DOHH2 (cell line): Measurements from ENCODE around the gene LRP8.

Experiments used
- H3F3A ChIP-seq: fragments of 200-600 bp; sonication (generic), shearing (Covaris generic); 2 replicates; pipeline ENCODE4 v1.6.0; 2016; ENCODE audit warnings: antibody characterized with exemption, mild to moderate bottlenecking; ENCODE audit not compliant: control insufficient read depth, insufficient read depth
- H3K27ac ChIP-seq: fragments of 200-600 bp; sonication (generic); 2 replicates; pipeline ENCODE4 v1.5.1; 2014; ENCODE audit warnings: low read depth, mild to moderate bottlenecking, low read length, moderate library complexity
- H3K27me3 ChIP-seq: fragments of 200-600 bp; sonication (generic); 2 replicates; pipeline ENCODE4 v1.6.1; 2014; ENCODE audit warnings: mild to moderate bottlenecking, low read length, mixed read lengths; ENCODE audit not compliant: control insufficient read depth
- H3K36me3 ChIP-seq: fragments of 200-600 bp; sonication (generic); 2 replicates; pipeline ENCODE4 v1.6.1; 2014; ENCODE audit warnings: mild to moderate bottlenecking, low read length, moderate library complexity, mixed read lengths; ENCODE audit not compliant: control insufficient read depth
- H3K4me1 ChIP-seq: fragments of 200-600 bp; sonication (generic); 2 replicates; pipeline ENCODE4 v1.6.1; 2014; ENCODE audit warnings: mild to moderate bottlenecking, low read length, mixed read lengths; ENCODE audit not compliant: control insufficient read depth
- H3K4me2 ChIP-seq: fragments of 200-600 bp; sonication (generic); 2 replicates; pipeline ENCODE4 v1.6.0; 2014; ENCODE audit warnings: mild to moderate bottlenecking, low read length, moderate library complexity
- H3K4me3 ChIP-seq: fragments of 200-600 bp; sonication (generic); 2 replicates; pipeline ENCODE4 v1.5.1; 2014; ENCODE audit warnings: mild to moderate bottlenecking, low read length, mixed read lengths
- H3K79me2 ChIP-seq: fragments of 200-600 bp; sonication (generic); 2 replicates; pipeline ENCODE4 v1.6.1; 2014; ENCODE audit warnings: mild to moderate bottlenecking, low read length, mixed read lengths; ENCODE audit not compliant: control insufficient read depth
- H3K9me2 ChIP-seq: fragments of 200-600 bp; sonication (generic); replicated peaks from 2 replicates; pipeline ENCODE4 v1.6.1; 2014; ENCODE audit warnings: mild to moderate bottlenecking, low read length, mixed read lengths; ENCODE audit not compliant: control insufficient read depth
- H3K9me3 ChIP-seq: fragments of 200-600 bp; sonication (generic); 2 replicates; pipeline ENCODE4 v1.6.1; 2014; ENCODE audit warnings: antibody characterized with exemption, low read length, mixed read lengths; ENCODE audit not compliant: control insufficient read depth, insufficient read depth
- H4K20me1 ChIP-seq: fragments of 200-600 bp; sonication (generic); 2 replicates; pipeline ENCODE4 v1.6.0; 2014; ENCODE audit warnings: low read depth, mild to moderate bottlenecking, antibody characterized with exemption, low read length, moderate library complexity; ENCODE audit not compliant: control insufficient read depth, insufficient read depth
- CTCF ChIP-seq: fragments of 200-600 bp; sonication (generic); IDR thresholded peaks from one replicate; pipeline ENCODE4 v1.5.1; 2014; ENCODE audit warnings: antibody characterized with exemption, mild to moderate bottlenecking, low read depth, low read length; ENCODE audit not compliant: poor library complexity, severe bottlenecking
- EZH2phosphoT487 ChIP-seq: fragments of 200-600 bp; sonication (generic); IDR thresholded peaks from 2 replicates; pipeline ENCODE4 v1.6.1; 2017; ENCODE audit warnings: borderline replicate concordance, mild to moderate bottlenecking, antibody characterized with exemption, low read length, moderate library complexity, mixed read lengths

The LRP8 gene

GRCh38 chr1:53317646-53318539, 10.0 kb downstream of the LRP8 start:
- H3F3A ChIP-seq = no peaks in the 10 kb centered on the region
- no peak for TF ChIP-seq CTCF
- no peak for TF ChIP-seq EZH2phosphoT487
- no peaks in the 10 kb centered on the region for H3K9me3 ChIP-seq
- no peaks in the 10 kb centered on the region for H3K9me2 ChIP-seq
- peaks cover 93% of the 10 kb centered on the region for H3K36me3 ChIP-seq
- no peak overlapping the region for H3K27ac ChIP-seq
- peaks cover 97% of the 10 kb centered on the region for H3K79me2 ChIP-seq
- peaks cover 17% of the 10 kb centered on the region; the same call in 1 of the 2 replicates for H4K20me1 ChIP-seq
- no peaks in the 10 kb centered on the region for H3K27me3 ChIP-seq
- H3K4me3 ChIP-seq = no peak overlapping the region
- no peak overlapping the region for H3K4me2 ChIP-seq
- peaks cover 19% of the 10 kb centered on the region; the same call in 1 of the 2 replicates for H3K4me1 ChIP-seq

- Histone ChIP-seq H3F3A (no peaks in the 10 kb centered on the region), H3K4me3 (no peak overlapping the region), H3K27ac (no peak overlapping the region), H3K27me3 (no peaks in the 10 kb centered on the region), H3K9me2 (no peaks in the 10 kb centered on the region), H3K9me3 (no peaks in the 10 kb centered on the region), H3K79me2 (peaks cover 96% of the 10 kb centered on the region), H3K4me2 (no peak overlapping the region), H3K4me1 (peaks cover 19% of the 10 kb centered on the region; the same call in 1 of the 2 replicates), H4K20me1 (peaks cover 14% of the 10 kb centered on the region; the same call in 1 of the 2 replicates), H3K36me3 (peaks cover 93% of the 10 kb centered on the region)
- TF ChIP-seq CTCF (no peak), EZH2phosphoT487 (no peak)
Measured at GRCh38 chr1:53316766-53317581, 10.9 kb downstream of the LRP8 start.

GRCh38 chr1:53316424-53316765, 11.5 kb downstream of the LRP8 start:
- Histone ChIP-seq H3K4me3 (no peak overlapping the region), H3K4me1 (peaks cover 19% of the 10 kb centered on the region; the same call in 1 of the 2 replicates), H3K9me2 (no peaks in the 10 kb centered on the region), H3K27me3 (no peaks in the 10 kb centered on the region), H3K79me2 (peaks cover 96% of the 10 kb centered on the region), H4K20me1 (peaks cover 12% of the 10 kb centered on the region; the same call in 1 of the 2 replicates), H3K36me3 (peaks cover 93% of the 10 kb centered on the region), H3K27ac (no peak overlapping the region), H3K9me3 (no peaks in the 10 kb centered on the region), H3F3A (no peaks in the 10 kb centered on the region), H3K4me2 (no peak overlapping the region)
- TF ChIP-seq EZH2phosphoT487 = no peak
- no peak for TF ChIP-seq CTCF
